Neural cell (in vitro differentiated cells): Measurements from ENCODE around the gene BET1L.

Experiments used
- CTCF ChIP-seq: fragments of 450-650 bp; IDR thresholded peaks from 2 replicates; pipeline ENCODE4 v1.5.1; 2014; ENCODE audit warnings: antibody characterized with exemption, mild to moderate bottlenecking, moderate library complexity; ENCODE audit not compliant: poor library complexity, severe bottlenecking
- EZH2 ChIP-seq: fragments of 200-600, 300-800 bp; shearing (Covaris generic), sonication (generic); IDR thresholded peaks from 2 replicates; pipeline ENCODE4 v1.6.1; 2014; ENCODE audit warnings: antibody characterized with exemption, low read length, borderline replicate concordance, mild to moderate bottlenecking; ENCODE audit not compliant: insufficient read depth, poor library complexity, severe bottlenecking
- MXI1 ChIP-seq: fragments of 450-650 bp; conservative IDR thresholded peaks from 2 replicates; pipeline ENCODE4 v1.6.1; 2014; ENCODE audit warnings: antibody characterized with exemption, mild to moderate bottlenecking; ENCODE audit not compliant: poor library complexity, severe bottlenecking
- POLR2AphosphoS5 ChIP-seq: IDR thresholded peaks from 2 replicates; pipeline ENCODE4 v1.6.1; 2012
- RAD21 ChIP-seq: fragments of 450-650 bp; conservative IDR thresholded peaks from 2 replicates; pipeline ENCODE4 v1.6.1; 2014; ENCODE audit warnings: antibody characterized with exemption, mild to moderate bottlenecking, moderate library complexity
- REST ChIP-seq: IDR thresholded peaks from 2 replicates; pipeline ENCODE4 v1.6.1; 2012; ENCODE audit warnings: borderline replicate concordance
- SMC3 ChIP-seq: fragments of 450-650 bp; conservative IDR thresholded peaks from 2 replicates; pipeline ENCODE4 v1.6.1; 2014; ENCODE audit warnings: antibody characterized with exemption, mild to moderate bottlenecking, moderate library complexity; ENCODE audit not compliant: poor library complexity
- TAF1 ChIP-seq: IDR thresholded peaks from 2 replicates; pipeline ENCODE4 v1.6.1; 2012; ENCODE audit warnings: low read depth

- no peak for TF ChIP-seq POLR2AphosphoS5
- no peak for TF ChIP-seq CTCF
- TF ChIP-seq EZH2 = no peak
- TF ChIP-seq RAD21 = no peak
- TF ChIP-seq SMC3 = no peak
- no peak for TF ChIP-seq TAF1
- no peak for TF ChIP-seq REST
- TF ChIP-seq MXI1 = no peak
Observed at GRCh38 chr11:235180-235579, 28.0 kb upstream of the BET1L start.
